ENCODE results near the gene CDH4. TPM values are rescaled to one million over a fixed set of nuclear protein-coding genes. Genes with fewer than 3 reads are reported as not detected.

Gene CDH4
- total and polyA plus RNA-seq, 2 of the 13 experiments (the other 11 are each of a cell fraction or from before 2014, with no cell fraction given) = not detected

DNA sequence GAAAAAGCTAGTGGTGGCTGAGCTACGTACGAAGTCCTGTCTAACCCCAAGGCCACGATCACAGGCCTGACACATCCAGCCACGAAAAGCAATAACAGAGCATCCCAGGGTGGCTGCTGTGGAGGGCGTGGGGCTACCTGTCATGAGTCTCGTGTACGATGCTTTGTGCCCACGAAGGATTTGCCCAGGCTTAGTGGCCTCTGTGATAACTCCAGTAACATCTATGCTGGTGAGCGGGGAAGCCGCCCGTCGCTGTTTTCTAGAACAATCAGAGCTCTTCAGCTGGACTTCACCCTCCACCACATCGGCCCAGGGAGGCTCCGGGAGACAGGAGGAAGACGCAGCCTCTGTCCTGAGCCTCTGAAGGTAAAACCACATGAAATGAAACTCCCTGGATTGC, 563.1 kb downstream of the CDH4 start:
- BruUV-seq (replicated peaks) = no TSS peak
- ATAC-seq (no peak), FAIRE-seq (no peak), DNase-seq (ENCODE audit: low spot score) (no peak)
- H2AFZ ChIP-seq (ENCODE audit: low read length) = no peak overlapping the region
- ChIA-PET CTCF (ENCODE audit: low intra/inter-chr PET ratio, low total read pairs) (no interaction called here), POLR2A (no interaction called here)
- H3K9ac ChIP-seq (ENCODE audit: insufficient read depth, low read depth, low read length) = no peak overlapping the region
- 20% methylated on average over 15 of the region's 15 CpGs for WGBS (ENCODE audit: low lambda C conversion rate)
- no peaks in the 10 kb centered on the region for H3K4me1 ChIP-seq (ENCODE audit: insufficient read depth, low read length)
- no peaks in the 10 kb centered on the region for H3K79me2 ChIP-seq (ENCODE audit: insufficient read depth, low read length)
- no peak overlapping the region for H3K27ac ChIP-seq (ENCODE audit: extremely low read length, insufficient read depth, low read length)
- H3K4me2 ChIP-seq (ENCODE audit: low read depth, low read length) = no peak overlapping the region
- no peaks in the 10 kb centered on the region for H3K9me3 ChIP-seq (ENCODE audit: low read length)
- TF ChIP-seq PPARG (CRISPR knock-in tag; conservative IDR thresholded peaks at IDR 0.05) (no peak), KDM2A (CRISPR knock-in tag; IDR thresholded peaks at IDR 0.05; ENCODE audit: borderline replicate concordance, low read depth) (no peak), HOXA7 (CRISPR knock-in tag; IDR thresholded peaks at IDR 0.05) (no peak)
- no peak overlapping the region for H3K4me3 ChIP-seq (replicated peaks in 1 of 3; ENCODE audit: insufficient read depth in 1 of 3, low read depth in 2 of 3, low read length in 3 of 3)
- H3K36me3 ChIP-seq (replicated peaks in 1 of 2; ENCODE audit: control insufficient read depth in 1 of 2, insufficient read depth in 2 of 2, low read length in 2 of 2) = no peaks in the 10 kb centered on the region
- intact Hi-C loops (cut with micrococcal nuclease; ENCODE audit: unreplicated experiment) = no loop called here
- H4K20me1 ChIP-seq (ENCODE audit: insufficient read depth, low read length) = peaks cover 3% of the 10 kb centered on the region; the same call in 1 of the 2 replicates
- peaks cover 48 to 95% of the 10 kb centered on the region in 2 experiments for H3K27me3 ChIP-seq (ENCODE audit: control insufficient read depth in 1 of 2, insufficient read depth in 2 of 2, low read length in 2 of 2)
- in situ Hi-C loops (cut with HindIII; ENCODE audit: extremely low pct_ligation_motif_present, low pct_unique_long_range_greater_than_20kb) = no loop called here

DNA sequence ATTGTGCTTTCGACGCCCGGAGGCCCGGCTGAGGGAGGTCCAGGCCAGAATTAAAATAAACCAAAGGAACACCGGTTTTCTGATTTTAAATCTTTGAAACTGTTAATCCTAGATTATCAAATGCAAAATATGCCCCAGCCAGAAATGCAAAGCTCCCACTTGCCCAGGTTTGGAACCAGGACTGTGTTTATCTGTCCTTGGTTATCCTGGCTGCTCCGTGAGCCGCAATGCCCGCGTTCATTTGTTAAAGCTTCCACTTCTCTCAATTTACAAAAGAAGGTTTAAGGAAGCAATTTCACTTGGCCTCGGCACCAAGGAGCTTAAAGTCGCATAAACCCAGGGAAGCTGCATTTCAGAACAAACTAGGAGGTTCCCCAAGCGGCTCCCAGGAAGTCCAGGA, 563.6 kb downstream of the CDH4 start:
- H3K4me1 ChIP-seq (ENCODE audit: insufficient read depth, low read length) = no peaks in the 10 kb centered on the region
- no peak overlapping the region for H3K27ac ChIP-seq (ENCODE audit: extremely low read length, insufficient read depth, low read length)
- no peak overlapping the region for H3K4me3 ChIP-seq (replicated peaks in 1 of 3; ENCODE audit: insufficient read depth in 1 of 3, low read depth in 2 of 3, low read length in 3 of 3)
- intact Hi-C loops (cut with micrococcal nuclease; ENCODE audit: unreplicated experiment) = no loop called here
- H2AFZ ChIP-seq (ENCODE audit: low read length) = no peak overlapping the region
- H3K9ac ChIP-seq (ENCODE audit: insufficient read depth, low read depth, low read length) = no peak overlapping the region
- ATAC-seq (no peak), DNase-seq (ENCODE audit: low spot score) (no peak), FAIRE-seq (no peak)
- H3K27me3 ChIP-seq (ENCODE audit: control insufficient read depth in 1 of 2, insufficient read depth in 2 of 2, low read length in 2 of 2) = peaks cover 52 to 95% of the 10 kb centered on the region in 2 experiments
- H3K4me2 ChIP-seq (ENCODE audit: low read depth, low read length) = no peak overlapping the region
- POLR2A ChIA-PET = no interaction called here
- H4K20me1 ChIP-seq (ENCODE audit: insufficient read depth, low read length) = peaks cover 3% of the 10 kb centered on the region; the same call in 1 of the 2 replicates
- WGBS (ENCODE audit: low lambda C conversion rate) = 29% methylated on average over 12 of the region's 12 CpGs
- in situ Hi-C loops (cut with HindIII; ENCODE audit: extremely low pct_ligation_motif_present, low pct_unique_long_range_greater_than_20kb) = no loop called here
- H3K79me2 ChIP-seq (ENCODE audit: insufficient read depth, low read length) = no peaks in the 10 kb centered on the region
- BruUV-seq (replicated peaks) = no TSS peak
- CTCF ChIA-PET (ENCODE audit: low intra/inter-chr PET ratio, low total read pairs) = no interaction called here
- no peaks in the 10 kb centered on the region for H3K9me3 ChIP-seq (ENCODE audit: low read length)
- H3K36me3 ChIP-seq (replicated peaks in 1 of 2; ENCODE audit: control insufficient read depth in 1 of 2, insufficient read depth in 2 of 2, low read length in 2 of 2) = no peaks in the 10 kb centered on the region
- no peak for TF ChIP-seq ZNF615 (CRISPR knock-in tag; IDR thresholded peaks at IDR 0.05; ENCODE audit: borderline replicate concordance)
- no peak for TF ChIP-seq KMT2A (CRISPR knock-in tag; IDR thresholded peaks at IDR 0.05)
- no peak for TF ChIP-seq ZNF747 (CRISPR knock-in tag; IDR thresholded peaks at IDR 0.05; ENCODE audit: borderline replicate concordance)
- no peak for TF ChIP-seq ZNF503 (CRISPR knock-in tag; IDR thresholded peaks at IDR 0.05)
- no peak for TF ChIP-seq KDM4B (CRISPR knock-in tag; IDR thresholded peaks at IDR 0.05)
- TF ChIP-seq, protein P1, sequence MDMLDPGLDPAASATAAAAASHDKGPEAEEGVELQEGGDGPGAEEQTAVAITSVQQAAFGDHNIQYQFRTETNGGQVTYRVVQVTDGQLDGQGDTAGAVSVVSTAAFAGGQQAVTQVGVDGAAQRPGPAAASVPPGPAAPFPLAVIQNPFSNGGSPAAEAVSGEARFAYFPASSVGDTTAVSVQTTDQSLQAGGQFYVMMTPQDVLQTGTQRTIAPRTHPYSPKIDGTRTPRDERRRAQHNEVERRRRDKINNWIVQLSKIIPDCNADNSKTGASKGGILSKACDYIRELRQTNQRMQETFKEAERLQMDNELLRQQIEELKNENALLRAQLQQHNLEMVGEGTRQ (IDR thresholded peaks at IDR 0.05; ENCODE audit: low read depth, low read length) = no peak
- TF ChIP-seq, protein P1 (CRISPR knock-in tag; IDR thresholded peaks at IDR 0.05; ENCODE audit: borderline replicate concordance) = no peak
- TF ChIP-seq ZNF333 (CRISPR knock-in tag; IDR thresholded peaks at IDR 0.05; ENCODE audit: borderline replicate concordance) = no peak
- TF ChIP-seq ZNF3 (CRISPR knock-in tag; IDR thresholded peaks at IDR 0.05) = no peak
- no peak for TF ChIP-seq CENPX (CRISPR knock-in tag; IDR thresholded peaks at IDR 0.05)
- TF ChIP-seq POGK (CRISPR knock-in tag; conservative IDR thresholded peaks at IDR 0.05) = no peak
- TF ChIP-seq MEIS2 (CRISPR knock-in tag; IDR thresholded peaks at IDR 0.05) = no peak

All from HepG2 (cell line).